ENCODE data around the gene SGIP1. TPM values are rescaled to one million over a fixed set of nuclear protein-coding genes. Genes with fewer than 3 reads are reported as not detected.

Gene SGIP1
- total RNA-seq, 1 donor from 2014 or later: 32.8 TPM

- peaks cover 3% of the 10 kb centered on the region for H3K27me3 Mint-ChIP-seq (ENCODE audit: unreplicated experiment)
- H3K4me3 Mint-ChIP-seq (ENCODE audit: unreplicated experiment): no peak overlapping the region
- peaks cover 20% of the 10 kb centered on the region for H3K4me1 Mint-ChIP-seq (ENCODE audit: unreplicated experiment)
- no peaks in the 10 kb centered on the region for H3K36me3 Mint-ChIP-seq (ENCODE audit: low read depth, unreplicated experiment)
- H3K9me3 Mint-ChIP-seq (ENCODE audit: unreplicated experiment): no peaks in the 10 kb centered on the region
- H3K27ac Mint-ChIP-seq (ENCODE audit: unreplicated experiment): no peak overlapping the region
- DNase-seq (ENCODE audit: low spot score): no peak
- no peak for TF ChIP-seq CTCF (IDR thresholded peaks at IDR 0.05; ENCODE audit: unreplicated experiment)
These were observed 15.1 kb downstream of the SGIP1 start for GRCh38 chr1:66549017-66549416.

GRCh38 chr1:66550243-66550642, 16.3 kb downstream of the SGIP1 start:
- Mint-ChIP-seq H3K9me3 (ENCODE audit: unreplicated experiment) (no peaks in the 10 kb centered on the region), H3K36me3 (ENCODE audit: low read depth, unreplicated experiment) (no peaks in the 10 kb centered on the region), H3K27me3 (ENCODE audit: unreplicated experiment) (peaks cover 3% of the 10 kb centered on the region), H3K27ac (ENCODE audit: unreplicated experiment) (no peak overlapping the region), H3K4me1 (ENCODE audit: unreplicated experiment) (peaks cover 16% of the 10 kb centered on the region), H3K4me3 (ENCODE audit: unreplicated experiment) (no peak overlapping the region)
- no peak for DNase-seq (ENCODE audit: low spot score)
- TF ChIP-seq CTCF (IDR thresholded peaks at IDR 0.05; ENCODE audit: unreplicated experiment): no peak

GRCh38 chr1:66552287-66552686, 18.3 kb downstream of the SGIP1 start:
- H3K36me3 Mint-ChIP-seq (ENCODE audit: low read depth, unreplicated experiment): no peaks in the 10 kb centered on the region
- H3K27ac Mint-ChIP-seq (ENCODE audit: unreplicated experiment): no peak overlapping the region
- DNase-seq (ENCODE audit: low spot score): no peak
- no peak overlapping the region for H3K4me3 Mint-ChIP-seq (ENCODE audit: unreplicated experiment)
- H3K4me1 Mint-ChIP-seq (ENCODE audit: unreplicated experiment): peaks cover 26% of the 10 kb centered on the region
- H3K27me3 Mint-ChIP-seq (ENCODE audit: unreplicated experiment): peaks cover 2% of the 10 kb centered on the region
- no peak for TF ChIP-seq CTCF (IDR thresholded peaks at IDR 0.05; ENCODE audit: unreplicated experiment)
- no peaks in the 10 kb centered on the region for H3K9me3 Mint-ChIP-seq (ENCODE audit: unreplicated experiment)

GRCh38 chr1:66552829-66553228, 18.9 kb downstream of the SGIP1 start:
- peaks cover 26% of the 10 kb centered on the region for H3K4me1 Mint-ChIP-seq (ENCODE audit: unreplicated experiment)
- DNase-seq (ENCODE audit: low spot score): no peak
- H3K36me3 Mint-ChIP-seq (ENCODE audit: low read depth, unreplicated experiment): no peaks in the 10 kb centered on the region
- H3K27ac Mint-ChIP-seq (ENCODE audit: unreplicated experiment): no peak overlapping the region
- TF ChIP-seq CTCF (IDR thresholded peaks at IDR 0.05; ENCODE audit: unreplicated experiment): no peak
- H3K9me3 Mint-ChIP-seq (ENCODE audit: unreplicated experiment): no peaks in the 10 kb centered on the region
- no peaks in the 10 kb centered on the region for H3K27me3 Mint-ChIP-seq (ENCODE audit: unreplicated experiment)
- no peak overlapping the region for H3K4me3 Mint-ChIP-seq (ENCODE audit: unreplicated experiment)

- no peaks in the 10 kb centered on the region for H3K36me3 Mint-ChIP-seq (ENCODE audit: low read depth, unreplicated experiment)
- TF ChIP-seq CTCF (IDR thresholded peaks at IDR 0.05; ENCODE audit: unreplicated experiment): no peak
- H3K4me3 Mint-ChIP-seq (ENCODE audit: unreplicated experiment): no peak overlapping the region
- no peaks in the 10 kb centered on the region for H3K27me3 Mint-ChIP-seq (ENCODE audit: unreplicated experiment)
- no peak overlapping the region for H3K27ac Mint-ChIP-seq (ENCODE audit: unreplicated experiment)
- no peak for DNase-seq (ENCODE audit: low spot score)
- peaks cover 24% of the 10 kb centered on the region for H3K4me1 Mint-ChIP-seq (ENCODE audit: unreplicated experiment)
- H3K9me3 Mint-ChIP-seq (ENCODE audit: unreplicated experiment): no peaks in the 10 kb centered on the region
These were observed 19.9 kb downstream of the SGIP1 start for GRCh38 chr1:66553846-66554245.

Data from endothelial cell (in vitro differentiated cells).